Panc1 (cell line): ENCODE data around the gene POLN.

Experiments
- POLR2AphosphoS5 ChIP-seq: IDR thresholded peaks from 2 replicates; pipeline ENCODE4 v1.6.1; 2012; ENCODE audit warnings: mild to moderate bottlenecking, low read depth, low read length, moderate library complexity
- SIN3A ChIP-seq: IDR thresholded peaks from 2 replicates; pipeline ENCODE4 v1.6.1; 2012; ENCODE audit warnings: low read depth, mild to moderate bottlenecking, low read length, moderate library complexity, borderline replicate concordance; ENCODE audit not compliant: insufficient read depth
- TF ChIP-seq, protein P1 (sequence below): fragments of 450-650 bp; IDR thresholded peaks from 2 replicates; pipeline ENCODE4 v1.5.1; 2017; ENCODE audit warnings: mild to moderate bottlenecking
- TF ChIP-seq, protein P2 (sequence below), 2 experiments: IDR thresholded peaks; 2 replicates each; pipeline ENCODE4 v1.6.1; 2011 to 2012; ENCODE audit warnings: low read depth in 2 of 2, control low read depth in 1 of 2, low read length in 1 of 2, mild to moderate bottlenecking in 1 of 2, moderate library complexity in 1 of 2; ENCODE audit not compliant: insufficient read depth in 1 of 2

DNA sequence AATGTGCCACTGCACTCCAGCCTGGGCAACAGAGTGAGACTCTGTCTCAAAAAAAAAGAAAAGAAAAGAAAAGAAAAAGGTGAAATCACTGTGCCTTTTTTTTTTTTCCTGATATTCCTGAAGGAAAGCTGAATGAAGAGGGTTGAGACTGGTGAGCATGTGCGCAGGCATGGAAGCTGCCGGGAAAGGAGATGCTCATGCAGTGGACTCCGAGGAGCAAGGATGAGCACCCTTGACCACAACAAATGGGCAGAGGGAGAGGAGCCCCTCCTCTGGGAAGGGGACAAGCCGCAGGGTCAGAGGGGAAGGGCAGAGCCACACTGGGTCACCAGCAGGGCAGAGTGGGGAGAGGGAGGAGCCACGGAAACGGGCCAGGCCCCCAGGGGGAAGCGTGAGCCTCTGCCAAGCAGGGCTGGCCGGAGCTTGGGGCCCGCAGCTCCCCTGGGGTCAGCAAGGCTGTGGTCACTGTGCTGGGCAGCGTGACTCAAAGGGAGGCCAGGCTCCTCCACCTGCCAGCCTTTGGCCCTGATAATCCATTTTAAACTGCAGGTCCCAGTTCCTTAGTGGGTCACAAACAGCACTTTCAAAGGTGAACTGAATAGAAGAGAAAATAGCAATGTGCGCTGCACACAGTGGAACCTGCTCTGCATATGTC lies 102.9 kb downstream of the POLN start:
- TF ChIP-seq SIN3A (no peak), POLR2AphosphoS5 (no peak)
- TF ChIP-seq, protein P1, sequence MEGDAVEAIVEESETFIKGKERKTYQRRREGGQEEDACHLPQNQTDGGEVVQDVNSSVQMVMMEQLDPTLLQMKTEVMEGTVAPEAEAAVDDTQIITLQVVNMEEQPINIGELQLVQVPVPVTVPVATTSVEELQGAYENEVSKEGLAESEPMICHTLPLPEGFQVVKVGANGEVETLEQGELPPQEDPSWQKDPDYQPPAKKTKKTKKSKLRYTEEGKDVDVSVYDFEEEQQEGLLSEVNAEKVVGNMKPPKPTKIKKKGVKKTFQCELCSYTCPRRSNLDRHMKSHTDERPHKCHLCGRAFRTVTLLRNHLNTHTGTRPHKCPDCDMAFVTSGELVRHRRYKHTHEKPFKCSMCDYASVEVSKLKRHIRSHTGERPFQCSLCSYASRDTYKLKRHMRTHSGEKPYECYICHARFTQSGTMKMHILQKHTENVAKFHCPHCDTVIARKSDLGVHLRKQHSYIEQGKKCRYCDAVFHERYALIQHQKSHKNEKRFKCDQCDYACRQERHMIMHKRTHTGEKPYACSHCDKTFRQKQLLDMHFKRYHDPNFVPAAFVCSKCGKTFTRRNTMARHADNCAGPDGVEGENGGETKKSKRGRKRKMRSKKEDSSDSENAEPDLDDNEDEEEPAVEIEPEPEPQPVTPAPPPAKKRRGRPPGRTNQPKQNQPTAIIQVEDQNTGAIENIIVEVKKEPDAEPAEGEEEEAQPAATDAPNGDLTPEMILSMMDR, result no peak
- TF ChIP-seq, protein P2, sequence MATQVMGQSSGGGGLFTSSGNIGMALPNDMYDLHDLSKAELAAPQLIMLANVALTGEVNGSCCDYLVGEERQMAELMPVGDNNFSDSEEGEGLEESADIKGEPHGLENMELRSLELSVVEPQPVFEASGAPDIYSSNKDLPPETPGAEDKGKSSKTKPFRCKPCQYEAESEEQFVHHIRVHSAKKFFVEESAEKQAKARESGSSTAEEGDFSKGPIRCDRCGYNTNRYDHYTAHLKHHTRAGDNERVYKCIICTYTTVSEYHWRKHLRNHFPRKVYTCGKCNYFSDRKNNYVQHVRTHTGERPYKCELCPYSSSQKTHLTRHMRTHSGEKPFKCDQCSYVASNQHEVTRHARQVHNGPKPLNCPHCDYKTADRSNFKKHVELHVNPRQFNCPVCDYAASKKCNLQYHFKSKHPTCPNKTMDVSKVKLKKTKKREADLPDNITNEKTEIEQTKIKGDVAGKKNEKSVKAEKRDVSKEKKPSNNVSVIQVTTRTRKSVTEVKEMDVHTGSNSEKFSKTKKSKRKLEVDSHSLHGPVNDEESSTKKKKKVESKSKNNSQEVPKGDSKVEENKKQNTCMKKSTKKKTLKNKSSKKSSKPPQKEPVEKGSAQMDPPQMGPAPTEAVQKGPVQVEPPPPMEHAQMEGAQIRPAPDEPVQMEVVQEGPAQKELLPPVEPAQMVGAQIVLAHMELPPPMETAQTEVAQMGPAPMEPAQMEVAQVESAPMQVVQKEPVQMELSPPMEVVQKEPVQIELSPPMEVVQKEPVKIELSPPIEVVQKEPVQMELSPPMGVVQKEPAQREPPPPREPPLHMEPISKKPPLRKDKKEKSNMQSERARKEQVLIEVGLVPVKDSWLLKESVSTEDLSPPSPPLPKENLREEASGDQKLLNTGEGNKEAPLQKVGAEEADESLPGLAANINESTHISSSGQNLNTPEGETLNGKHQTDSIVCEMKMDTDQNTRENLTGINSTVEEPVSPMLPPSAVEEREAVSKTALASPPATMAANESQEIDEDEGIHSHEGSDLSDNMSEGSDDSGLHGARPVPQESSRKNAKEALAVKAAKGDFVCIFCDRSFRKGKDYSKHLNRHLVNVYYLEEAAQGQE (IDR thresholded peaks at IDR 0.05; ENCODE audit: insufficient read depth in 1 of 2, low read depth in 2 of 2, low read length in 1 of 2), result no peak
